Activated T-cell treated with anti-CD3 and anti-CD28 coated beads for 4 hours (primary cell): Measurements from ENCODE around the gene PRDM16.

Experiments
- DNase-seq: peaks from one replicate; pipeline ENCODE4 v3.0.0-alpha.2; 2020

Gene PRDM16

GRCh38 chr1:3390291-3390690, 321.3 kb downstream of the PRDM16 start:
- no peak for DNase-seq

GRCh38 chr1:3391711-3392110, 322.7 kb downstream of the PRDM16 start:
- no peak for DNase-seq

- DNase-seq: no peak
These were observed 324.3 kb downstream of the PRDM16 start for GRCh38 chr1:3393024-3393986.

GRCh38 chr1:3393987-3394920, 325.3 kb downstream of the PRDM16 start:
- DNase-seq: no peak

- DNase-seq: no peak
These were observed 327.4 kb downstream of the PRDM16 start for GRCh38 chr1:3396411-3396810.

- no peak for DNase-seq
These were observed 328.3 kb downstream of the PRDM16 start for GRCh38 chr1:3397311-3397710.

- DNase-seq: no peak
These were observed 329.6 kb downstream of the PRDM16 start for GRCh38 chr1:3398396-3399140.

GRCh38 chr1:3399732-3400131, 330.7 kb downstream of the PRDM16 start:
- DNase-seq: no peak

GRCh38 chr1:3401585-3402257, 332.7 kb downstream of the PRDM16 start:
- DNase-seq: no peak

GRCh38 chr1:3402258-3403010, 333.4 kb downstream of the PRDM16 start:
- no peak for DNase-seq

- DNase-seq: no peak
These were observed 334.0 kb downstream of the PRDM16 start for GRCh38 chr1:3403011-3403345.

GRCh38 chr1:3403388-3404231, 334.6 kb downstream of the PRDM16 start:
- no peak for DNase-seq

- no peak for DNase-seq
These were observed 335.3 kb downstream of the PRDM16 start for GRCh38 chr1:3404301-3404700.

GRCh38 chr1:3404801-3405200, 335.8 kb downstream of the PRDM16 start:
- DNase-seq: no peak

GRCh38 chr1:3405491-3405890, 336.5 kb downstream of the PRDM16 start:
- DNase-seq: no peak

- no peak for DNase-seq
These were observed 337.2 kb downstream of the PRDM16 start for GRCh38 chr1:3405974-3406867.

- DNase-seq: no peak
These were observed 338.0 kb downstream of the PRDM16 start for GRCh38 chr1:3407021-3407420.

GRCh38 chr1:3408751-3409266, 339.8 kb downstream of the PRDM16 start:
- DNase-seq: no peak
